OCI-LY1 (cell line): ENCODE results near the gene GOT2.

Source experiments
- H2AFZ ChIP-seq: fragments of 200-600 bp; sonication (generic), shearing (Covaris generic); 2 replicates; pipeline ENCODE4 v1.6.0; 2014; ENCODE audit warnings: antibody characterized with exemption, mild to moderate bottlenecking, low read length
- H3F3A ChIP-seq: fragments of 200-600 bp; sonication (generic), shearing (Covaris generic); 2 replicates; pipeline ENCODE4 v1.6.0; 2014; ENCODE audit warnings: mild to moderate bottlenecking, antibody characterized with exemption, low read length, moderate library complexity; ENCODE audit not compliant: insufficient read depth
- H3K27ac ChIP-seq: fragments of 200-600 bp; sonication (generic); 2 replicates; pipeline ENCODE4 v1.5.1; 2014; ENCODE audit warnings: low read length, mixed run types, mild to moderate bottlenecking, low read depth; ENCODE audit not compliant: poor library complexity, severe bottlenecking
- H3K27me3 ChIP-seq: fragments of 200-600 bp; sonication (generic); 2 replicates; pipeline ENCODE4 v1.6.0; 2014; ENCODE audit warnings: antibody characterized with exemption, mild to moderate bottlenecking, low read length, moderate library complexity; ENCODE audit not compliant: insufficient read depth
- H3K36me3 ChIP-seq: fragments of 200-600 bp; sonication (generic); 2 replicates; pipeline ENCODE4 v1.6.1; 2014; ENCODE audit warnings: mild to moderate bottlenecking, antibody characterized with exemption, low read length, moderate library complexity, mixed read lengths; ENCODE audit not compliant: insufficient read depth
- H3K4me1 ChIP-seq: fragments of 200-600 bp; sonication (generic); 2 replicates; pipeline ENCODE4 v1.5.1; 2014; ENCODE audit warnings: mild to moderate bottlenecking, low read length, moderate library complexity; ENCODE audit not compliant: insufficient read depth, severe bottlenecking
- H3K4me2 ChIP-seq: fragments of 200-600 bp; sonication (generic), shearing (Covaris generic); 2 replicates; pipeline ENCODE4 v1.6.1; 2014; ENCODE audit warnings: low read length
- H3K4me3 ChIP-seq: fragments of 200-600 bp; sonication (generic); 2 replicates; pipeline ENCODE4 v1.5.1; 2014; ENCODE audit warnings: low read length, low read depth, mild to moderate bottlenecking, mixed read lengths; ENCODE audit not compliant: poor library complexity, severe bottlenecking
- H3K79me2 ChIP-seq: fragments of 200-600 bp; shearing (Covaris generic); 2 replicates; pipeline ENCODE4 v1.6.1; 2016; ENCODE audit warnings: mixed run types, low read length, mixed read lengths; ENCODE audit not compliant: insufficient read depth
- H3K9ac ChIP-seq: fragments of 200-600 bp; sonication (generic), shearing (Covaris generic); 2 replicates; pipeline ENCODE4 v1.6.1; 2014; ENCODE audit warnings: mild to moderate bottlenecking, low read length, mixed read lengths
- H3K9me2 ChIP-seq: fragments of 200-600 bp; sonication (generic), shearing (Covaris generic); 2 replicates; pipeline ENCODE4 v1.6.1; 2014; ENCODE audit warnings: low read depth, mild to moderate bottlenecking, low read length, mixed read lengths
- H3K9me3 ChIP-seq: fragments of 200-600 bp; shearing (Covaris generic); 2 replicates; pipeline ENCODE4 v1.6.1; 2014; ENCODE audit warnings: low read length, mixed read lengths
- H4K20me1 ChIP-seq: fragments of 200-600 bp; sonication (generic), shearing (Covaris generic); 2 replicates; pipeline ENCODE4 v1.6.0; 2016; ENCODE audit warnings: mild to moderate bottlenecking, low read length; ENCODE audit not compliant: insufficient read depth
- EZH2 ChIP-seq: fragments of 200-600 bp; sonication (generic), shearing (Covaris generic); IDR thresholded peaks from 2 replicates; pipeline ENCODE4 v1.8.0; 2017; ENCODE audit warnings: borderline replicate concordance, mixed run types, mild to moderate bottlenecking, antibody characterized with exemption, low read length, moderate library complexity, mixed read lengths
- TF ChIP-seq, protein P1 (sequence below): fragments of 200-600 bp; sonication (generic), shearing (Covaris generic); IDR thresholded peaks from 2 replicates; pipeline ENCODE4 v1.5.1; 2017; ENCODE audit warnings: mild to moderate bottlenecking, antibody characterized with exemption, low read length, moderate library complexity, mixed read lengths

GOT2 gene

DNA sequence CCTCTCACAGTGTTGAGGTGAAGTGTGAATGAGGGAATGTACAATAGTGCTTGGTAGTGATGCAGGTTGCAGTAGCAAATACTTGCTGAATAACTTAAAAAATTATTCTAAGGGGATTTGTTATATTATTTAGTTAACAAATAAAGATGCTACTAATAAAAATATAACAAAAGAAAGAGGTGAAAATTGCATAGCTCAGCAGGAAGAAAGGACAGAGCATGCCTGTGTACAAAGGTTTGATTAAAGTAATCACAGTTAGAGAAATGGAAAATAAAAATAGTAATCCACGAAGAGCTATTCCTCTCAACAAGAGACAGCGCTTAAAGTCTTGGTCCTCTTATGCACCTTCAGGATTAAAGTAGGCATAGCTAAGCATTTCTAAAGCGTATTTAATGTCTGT, 11.0 kb downstream of the GOT2 start:
- Histone ChIP-seq H3K27ac (no peak overlapping the region), H3K9ac (no peak overlapping the region), H3K27me3 (no peaks in the 10 kb centered on the region), H3K4me1 (peaks cover 3% of the 10 kb centered on the region), H3K36me3 (peaks cover 59% of the 10 kb centered on the region), H3K9me2 (no peaks in the 10 kb centered on the region), H3K79me2 (no peaks in the 10 kb centered on the region; the same call in 1 of the 2 replicates), H3K4me3 (no peak overlapping the region), H2AFZ (no peak overlapping the region), H3F3A (no peaks in the 10 kb centered on the region), H3K9me3 (no peaks in the 10 kb centered on the region), H3K4me2 (no peak overlapping the region), H4K20me1 (no peaks in the 10 kb centered on the region)
- TF ChIP-seq, protein P1, sequence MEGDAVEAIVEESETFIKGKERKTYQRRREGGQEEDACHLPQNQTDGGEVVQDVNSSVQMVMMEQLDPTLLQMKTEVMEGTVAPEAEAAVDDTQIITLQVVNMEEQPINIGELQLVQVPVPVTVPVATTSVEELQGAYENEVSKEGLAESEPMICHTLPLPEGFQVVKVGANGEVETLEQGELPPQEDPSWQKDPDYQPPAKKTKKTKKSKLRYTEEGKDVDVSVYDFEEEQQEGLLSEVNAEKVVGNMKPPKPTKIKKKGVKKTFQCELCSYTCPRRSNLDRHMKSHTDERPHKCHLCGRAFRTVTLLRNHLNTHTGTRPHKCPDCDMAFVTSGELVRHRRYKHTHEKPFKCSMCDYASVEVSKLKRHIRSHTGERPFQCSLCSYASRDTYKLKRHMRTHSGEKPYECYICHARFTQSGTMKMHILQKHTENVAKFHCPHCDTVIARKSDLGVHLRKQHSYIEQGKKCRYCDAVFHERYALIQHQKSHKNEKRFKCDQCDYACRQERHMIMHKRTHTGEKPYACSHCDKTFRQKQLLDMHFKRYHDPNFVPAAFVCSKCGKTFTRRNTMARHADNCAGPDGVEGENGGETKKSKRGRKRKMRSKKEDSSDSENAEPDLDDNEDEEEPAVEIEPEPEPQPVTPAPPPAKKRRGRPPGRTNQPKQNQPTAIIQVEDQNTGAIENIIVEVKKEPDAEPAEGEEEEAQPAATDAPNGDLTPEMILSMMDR, result no peak
- TF ChIP-seq EZH2, result no peak

DNA sequence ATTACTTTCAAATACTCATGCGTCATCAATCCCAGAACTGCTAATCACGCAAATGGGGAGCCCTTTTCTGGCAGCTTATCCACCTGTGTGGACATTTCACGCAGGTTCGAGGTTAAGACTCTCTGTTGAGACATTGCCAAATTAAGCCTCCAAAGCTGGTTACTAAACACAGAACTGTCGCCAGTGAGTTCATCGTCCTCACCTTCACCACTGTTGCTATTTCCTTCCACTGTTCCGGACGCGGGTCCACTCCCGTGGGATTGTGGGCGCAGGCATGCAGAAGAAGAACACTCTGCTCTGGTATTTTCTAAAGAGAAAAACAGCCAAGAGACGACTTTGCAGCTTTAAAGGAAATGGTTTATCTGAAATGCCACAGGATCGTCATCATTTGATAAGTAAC, 16.1 kb downstream of the GOT2 start:
- Histone ChIP-seq H3F3A (no peaks in the 10 kb centered on the region), H3K9me2 (no peaks in the 10 kb centered on the region), H3K9me3 (no peaks in the 10 kb centered on the region), H3K4me2 (no peak overlapping the region), H3K4me3 (no peak overlapping the region), H3K4me1 (no peaks in the 10 kb centered on the region), H3K9ac (no peak overlapping the region), H2AFZ (no peak overlapping the region), H3K27ac (no peak overlapping the region), H3K27me3 (no peaks in the 10 kb centered on the region), H4K20me1 (no peaks in the 10 kb centered on the region), H3K36me3 (peaks cover 79% of the 10 kb centered on the region), H3K79me2 (no peaks in the 10 kb centered on the region)
- TF ChIP-seq, protein P1, result no peak
- TF ChIP-seq EZH2, result no peak

DNA sequence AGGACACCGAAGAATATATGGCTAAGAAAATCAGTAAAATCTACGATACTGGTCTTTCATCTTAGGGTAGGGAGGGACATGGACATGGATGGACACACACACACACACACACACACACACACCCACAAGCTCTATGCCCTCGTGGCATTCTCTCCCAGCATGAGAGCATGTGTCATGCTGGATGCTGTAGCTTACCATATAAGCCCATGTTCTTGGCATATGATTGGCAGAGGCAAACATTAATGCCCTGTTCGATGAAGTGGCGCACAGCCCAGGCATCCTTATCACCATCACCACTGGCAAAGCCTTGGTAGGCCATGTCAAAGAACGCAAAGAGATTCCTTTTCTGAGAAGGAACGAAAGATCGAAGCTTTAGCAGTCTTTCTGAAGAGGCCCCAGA, 17.6 kb downstream of the GOT2 start:
- H3K4me1 ChIP-seq, result no peaks in the 10 kb centered on the region
- no peak overlapping the region for H2AFZ ChIP-seq
- H3K4me2 ChIP-seq, result no peak overlapping the region
- H3K36me3 ChIP-seq, result peaks cover 82% of the 10 kb centered on the region
- no peaks in the 10 kb centered on the region for H3K9me3 ChIP-seq
- H3K4me3 ChIP-seq, result no peak overlapping the region
- no peaks in the 10 kb centered on the region for H4K20me1 ChIP-seq
- H3K79me2 ChIP-seq, result no peaks in the 10 kb centered on the region
- H3K9ac ChIP-seq, result no peak overlapping the region
- H3K27ac ChIP-seq, result no peak overlapping the region
- no peaks in the 10 kb centered on the region for H3K9me2 ChIP-seq
- H3F3A ChIP-seq, result no peaks in the 10 kb centered on the region
- no peak for TF ChIP-seq EZH2
- TF ChIP-seq, protein P1, result no peak
- no peaks in the 10 kb centered on the region for H3K27me3 ChIP-seq
